ENCODE results near the gene RIPOR2.

GRCh38 chr6:24926192-24926591 is 9.6 kb downstream of the RIPOR2 start:
- TF ChIP-seq CTCF (IDR thresholded peaks at IDR 0.05): no peak
- TF ChIP-seq POLR2A (IDR thresholded peaks at IDR 0.05): no peak
- TF ChIP-seq EP300 (IDR thresholded peaks at IDR 0.05): no peak
